HEK293T (cell line): ENCODE results near the gene TEX13B.

Experiments used
- ARNT ChIP-seq: fragments of 450-650 bp; IDR thresholded peaks from 2 replicates; pipeline ENCODE4 v1.6.1; 2017; ENCODE audit warnings: mild to moderate bottlenecking
- BHLHE40 ChIP-seq: fragments of 450-650 bp; IDR thresholded peaks from 2 replicates; pipeline ENCODE4 v1.6.1; 2016; ENCODE audit warnings: mild to moderate bottlenecking, moderate library complexity, borderline replicate concordance
- ELF4 ChIP-seq: fragments of 450-650 bp; IDR thresholded peaks from 2 replicates; pipeline ENCODE4 v1.6.1; 2017; ENCODE audit warnings: antibody characterized with exemption
- FOXA1 ChIP-seq: fragments of 450-650 bp; IDR thresholded peaks from 2 replicates; pipeline ENCODE4 v1.6.1; 2016; ENCODE audit warnings: mild to moderate bottlenecking
- FOXK2 ChIP-seq: fragments of 450-650 bp; IDR thresholded peaks from 2 replicates; pipeline ENCODE4 v1.6.1; 2016; ENCODE audit warnings: mild to moderate bottlenecking
- FOXM1 ChIP-seq: fragments of 450-650 bp; IDR thresholded peaks from 2 replicates; pipeline ENCODE4 v1.6.1; 2017; ENCODE audit warnings: mild to moderate bottlenecking, borderline replicate concordance
- HDGF ChIP-seq: fragments of 450-650 bp; IDR thresholded peaks from 2 replicates; pipeline ENCODE4 v1.6.1; 2017; ENCODE audit warnings: antibody characterized with exemption, borderline replicate concordance
- LEF1 ChIP-seq: fragments of 450-650 bp; IDR thresholded peaks from 2 replicates; pipeline ENCODE4 v1.6.1; 2017; ENCODE audit warnings: mild to moderate bottlenecking, borderline replicate concordance
- NFRKB ChIP-seq: fragments of 450-650 bp; IDR thresholded peaks from 2 replicates; pipeline ENCODE4 v1.6.1; 2016; ENCODE audit warnings: mild to moderate bottlenecking, moderate library complexity
- SP1 ChIP-seq: fragments of 450-650 bp; IDR thresholded peaks from 2 replicates; pipeline ENCODE4 v1.6.1; 2017
- SUZ12 ChIP-seq: fragments of 450-650 bp; IDR thresholded peaks from 2 replicates; pipeline ENCODE4 v1.6.1; 2016; ENCODE audit warnings: mild to moderate bottlenecking
- TARDBP ChIP-seq: fragments of 450-650 bp; IDR thresholded peaks from 2 replicates; pipeline ENCODE4 v1.6.1; 2016
- ZNF384 ChIP-seq: fragments of 450-650 bp; IDR thresholded peaks from 2 replicates; pipeline ENCODE4 v1.6.1; 2016
- TF ChIP-seq, protein P1 (sequence below): fragments of 450-650 bp; IDR thresholded peaks from 2 replicates; pipeline ENCODE4 v1.6.1; 2016

DNA sequence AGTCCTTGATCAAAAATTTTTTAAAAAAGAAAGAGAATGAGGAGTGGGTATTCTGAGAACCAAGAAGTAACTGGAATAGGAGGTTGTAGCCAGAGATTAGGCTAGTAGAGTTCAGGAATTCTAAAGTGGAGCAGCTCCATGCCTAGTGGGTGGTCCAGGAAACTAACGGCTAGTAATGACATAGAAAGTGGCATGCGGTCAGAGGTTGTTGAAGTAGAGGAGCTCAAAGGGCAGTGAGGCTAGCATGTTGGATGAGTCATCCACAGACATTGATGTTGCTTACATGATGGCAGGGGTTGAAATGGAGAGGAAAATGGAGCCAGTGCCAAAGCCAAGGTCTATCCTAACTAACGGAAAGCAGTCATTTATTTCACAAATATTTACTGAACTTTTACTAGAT lies 42.1 kb downstream of the TEX13B start:
- TF ChIP-seq LEF1, result no peak
- no peak for TF ChIP-seq SP1
- no peak for TF ChIP-seq TARDBP
- TF ChIP-seq FOXM1, result no peak
- TF ChIP-seq, protein P1, sequence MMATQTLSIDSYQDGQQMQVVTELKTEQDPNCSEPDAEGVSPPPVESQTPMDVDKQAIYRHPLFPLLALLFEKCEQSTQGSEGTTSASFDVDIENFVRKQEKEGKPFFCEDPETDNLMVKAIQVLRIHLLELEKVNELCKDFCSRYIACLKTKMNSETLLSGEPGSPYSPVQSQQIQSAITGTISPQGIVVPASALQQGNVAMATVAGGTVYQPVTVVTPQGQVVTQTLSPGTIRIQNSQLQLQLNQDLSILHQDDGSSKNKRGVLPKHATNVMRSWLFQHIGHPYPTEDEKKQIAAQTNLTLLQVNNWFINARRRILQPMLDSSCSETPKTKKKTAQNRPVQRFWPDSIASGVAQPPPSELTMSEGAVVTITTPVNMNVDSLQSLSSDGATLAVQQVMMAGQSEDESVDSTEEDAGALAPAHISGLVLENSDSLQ, result no peak
- TF ChIP-seq BHLHE40, result no peak
- no peak for TF ChIP-seq ELF4
- no peak for TF ChIP-seq ARNT
- TF ChIP-seq HDGF, result no peak
- no peak for TF ChIP-seq FOXA1
- no peak for TF ChIP-seq FOXK2
- TF ChIP-seq SUZ12, result no peak
- no peak for TF ChIP-seq NFRKB
- TF ChIP-seq ZNF384, result no peak
